CD4-positive, alpha-beta T cell treated with Interferon alpha-2 for 1 hour (primary cell): ENCODE data around the gene GADD45G.

Source experiments
- DNase-seq, 2 donors: peaks; one replicate each; pipeline ENCODE4 v3.0.0-alpha.2; 2020 to 2022

Gene GADD45G

GRCh38 chr9:89592963-89593726 is 11.7 kb upstream of the GADD45G start:
- DNase-seq, result no peak

DNA sequence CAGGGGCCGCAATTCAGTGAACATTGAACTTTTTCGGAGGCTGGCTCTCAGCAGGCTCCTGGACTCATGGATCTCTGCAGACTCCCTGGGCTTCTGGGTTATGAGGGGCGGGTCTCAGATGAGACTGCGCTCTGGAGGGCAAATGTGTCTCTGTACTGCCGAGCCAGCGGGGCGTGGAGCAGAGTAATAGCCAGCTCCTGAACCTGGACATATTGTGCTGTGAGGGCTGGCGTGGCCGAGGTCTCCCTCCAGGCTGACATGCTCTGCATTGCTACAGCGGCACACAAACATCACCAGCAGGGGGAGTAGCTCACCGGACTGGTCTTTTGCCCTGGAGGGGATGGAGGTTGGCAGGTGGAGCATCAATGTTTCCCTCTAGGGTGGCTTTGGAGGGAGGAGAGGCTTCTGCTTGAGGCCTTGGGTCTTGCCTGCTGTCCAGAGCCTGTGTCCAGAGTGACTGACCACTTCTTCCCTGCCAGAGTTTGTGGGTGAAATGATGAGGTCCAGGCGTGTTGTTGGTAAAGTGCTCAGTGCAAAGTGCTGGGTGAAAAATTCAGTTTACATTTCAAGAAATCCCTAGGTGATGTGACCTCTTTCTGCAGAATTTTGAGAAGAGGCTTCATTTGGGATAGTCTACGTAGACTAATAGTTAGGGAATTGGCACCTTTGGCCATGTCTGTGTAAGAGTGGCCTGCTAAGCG is 10.9 kb upstream of the GADD45G start:
- peak; percentile 42 to 64 for DNase-seq

- DNase-seq, result no peak
These were observed 9.8 kb upstream of the GADD45G start for GRCh38 chr9:89594811-89595550.

DNA sequence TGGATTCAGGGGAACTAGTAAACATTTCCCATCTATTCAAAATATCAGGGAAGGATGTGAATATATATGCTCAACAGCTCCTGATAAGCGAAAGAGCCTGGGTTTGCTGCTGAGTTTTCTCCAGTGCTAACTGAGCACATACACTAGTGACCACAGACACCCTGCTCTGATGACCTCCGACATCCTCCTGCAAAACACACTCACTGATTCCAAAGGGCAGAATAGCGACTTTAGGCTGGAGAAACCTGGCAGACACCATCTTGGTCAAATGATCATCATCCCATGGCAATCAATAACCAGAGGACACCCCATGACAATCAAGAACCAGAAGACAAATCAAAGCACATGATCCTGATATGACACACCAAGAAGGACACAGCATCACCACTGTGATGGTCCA is 9.2 kb upstream of the GADD45G start:
- no peak for DNase-seq

DNA sequence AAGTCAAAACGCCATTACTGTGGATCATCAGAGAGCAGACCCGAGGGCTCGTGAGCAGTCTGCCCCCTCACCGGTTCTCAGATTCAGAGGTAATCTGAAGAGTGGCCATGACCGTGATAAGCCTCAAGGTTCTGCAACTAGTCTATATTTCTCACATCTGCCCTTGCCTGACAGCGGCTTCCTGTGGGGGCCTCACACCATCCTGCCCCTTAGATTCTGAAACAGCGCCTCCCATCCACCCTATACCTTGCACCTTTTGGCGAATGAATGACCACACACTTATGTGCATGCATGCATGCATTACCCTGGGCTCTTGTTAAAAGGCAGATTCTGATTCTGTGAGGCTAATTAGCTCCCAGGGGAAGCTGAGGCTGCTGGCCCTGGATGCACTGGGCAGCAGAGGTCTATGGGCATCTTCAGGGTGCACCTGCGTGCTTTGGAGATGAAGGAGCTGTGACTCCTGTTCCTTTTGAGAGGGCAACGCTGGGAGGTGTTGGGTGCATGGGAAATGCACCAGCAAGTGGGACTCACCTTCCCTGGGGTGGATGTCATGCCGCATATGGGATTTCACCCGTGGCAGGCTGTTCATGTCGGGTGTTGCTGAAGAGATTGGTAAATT is 7.8 kb upstream of the GADD45G start:
- DNase-seq, result no peak

- peak; percentile 42 to 66 for DNase-seq
These were observed 7.0 kb upstream of the GADD45G start for GRCh38 chr9:89597711-89598362.

DNA sequence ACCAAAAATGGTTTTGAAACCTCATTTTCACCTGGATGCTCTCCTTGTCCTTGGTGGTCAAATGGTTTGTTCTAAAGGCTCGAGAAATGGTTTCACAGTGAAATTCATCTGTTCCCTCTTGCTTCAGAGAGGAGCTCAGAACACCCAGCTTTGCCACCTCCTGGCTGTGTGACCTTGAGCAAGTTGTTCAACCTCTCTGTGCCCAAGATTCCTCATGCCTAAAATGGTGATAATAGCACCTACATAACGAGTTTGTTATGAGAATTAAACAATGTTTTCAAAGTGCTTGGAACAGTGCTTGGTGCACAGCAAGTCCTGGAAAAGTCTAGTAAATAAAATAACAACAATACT is 6.5 kb upstream of the GADD45G start:
- no peak for DNase-seq

DNA sequence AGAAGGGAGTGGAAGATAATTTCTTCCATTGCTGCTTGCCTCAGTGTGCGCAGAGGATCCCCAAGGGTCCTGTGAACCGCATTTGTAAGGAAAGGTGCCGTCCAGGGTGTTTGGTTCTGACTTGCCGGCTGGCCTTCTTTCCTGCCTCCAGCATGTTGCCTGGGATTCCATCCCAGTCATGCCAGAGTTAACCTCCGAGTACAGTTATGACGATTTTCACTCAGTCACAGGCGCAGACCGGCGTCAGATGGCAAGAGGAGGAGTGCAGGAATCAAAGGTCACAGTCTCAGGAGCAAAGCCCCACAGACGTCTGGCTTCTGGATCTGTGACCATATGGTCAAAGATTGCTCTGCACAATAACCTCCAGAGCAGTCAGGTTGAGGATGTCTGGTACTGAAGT is 5.9 kb upstream of the GADD45G start:
- DNase-seq, result no peak

DNA sequence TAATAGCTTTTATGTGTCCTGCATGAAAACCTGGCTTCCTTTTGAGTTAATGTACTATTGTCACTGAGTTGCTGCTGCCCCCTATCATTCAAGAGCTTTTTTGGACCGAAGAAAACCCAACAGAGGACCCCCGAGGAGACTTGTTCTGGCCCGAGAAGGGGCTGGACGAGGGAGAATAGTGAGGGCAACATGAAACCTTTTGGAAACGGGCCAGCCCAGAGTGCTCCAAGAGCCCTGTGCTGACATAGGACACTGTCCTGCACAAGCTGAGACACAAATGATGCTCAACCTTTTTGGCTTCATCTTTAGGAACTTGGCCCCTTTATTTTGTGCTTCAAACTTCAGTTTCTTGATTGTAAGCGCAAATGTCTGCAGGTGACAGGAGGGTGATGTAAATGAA is 4.0 kb upstream of the GADD45G start:
- DNase-seq, result no peak

DNA sequence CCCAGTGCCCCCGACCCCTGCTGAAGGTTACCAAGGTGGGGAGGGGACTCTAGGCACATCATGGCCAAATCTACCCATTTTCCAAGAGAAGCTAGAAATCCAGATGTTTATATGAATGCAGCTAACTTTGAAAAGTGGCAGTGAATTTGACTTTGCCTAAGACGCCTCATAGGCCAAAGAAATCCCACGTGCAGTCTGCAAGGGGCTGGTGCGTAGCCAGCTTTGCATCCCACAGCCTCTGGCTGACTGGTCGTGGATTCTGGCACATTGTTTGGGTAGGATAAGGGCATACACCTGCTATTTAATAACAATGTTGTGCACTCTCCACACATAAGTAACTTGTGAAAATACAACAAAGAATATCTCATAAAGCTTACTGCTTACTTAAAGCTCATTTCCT is 3.5 kb upstream of the GADD45G start:
- no peak for DNase-seq

- DNase-seq, result no peak
These were observed 2.8 kb upstream of the GADD45G start for GRCh38 chr9:89601856-89602562.

- DNase-seq, result peak; percentile 83 to 86
These were observed 1.6 kb upstream of the GADD45G start for GRCh38 chr9:89602978-89603766.

DNA sequence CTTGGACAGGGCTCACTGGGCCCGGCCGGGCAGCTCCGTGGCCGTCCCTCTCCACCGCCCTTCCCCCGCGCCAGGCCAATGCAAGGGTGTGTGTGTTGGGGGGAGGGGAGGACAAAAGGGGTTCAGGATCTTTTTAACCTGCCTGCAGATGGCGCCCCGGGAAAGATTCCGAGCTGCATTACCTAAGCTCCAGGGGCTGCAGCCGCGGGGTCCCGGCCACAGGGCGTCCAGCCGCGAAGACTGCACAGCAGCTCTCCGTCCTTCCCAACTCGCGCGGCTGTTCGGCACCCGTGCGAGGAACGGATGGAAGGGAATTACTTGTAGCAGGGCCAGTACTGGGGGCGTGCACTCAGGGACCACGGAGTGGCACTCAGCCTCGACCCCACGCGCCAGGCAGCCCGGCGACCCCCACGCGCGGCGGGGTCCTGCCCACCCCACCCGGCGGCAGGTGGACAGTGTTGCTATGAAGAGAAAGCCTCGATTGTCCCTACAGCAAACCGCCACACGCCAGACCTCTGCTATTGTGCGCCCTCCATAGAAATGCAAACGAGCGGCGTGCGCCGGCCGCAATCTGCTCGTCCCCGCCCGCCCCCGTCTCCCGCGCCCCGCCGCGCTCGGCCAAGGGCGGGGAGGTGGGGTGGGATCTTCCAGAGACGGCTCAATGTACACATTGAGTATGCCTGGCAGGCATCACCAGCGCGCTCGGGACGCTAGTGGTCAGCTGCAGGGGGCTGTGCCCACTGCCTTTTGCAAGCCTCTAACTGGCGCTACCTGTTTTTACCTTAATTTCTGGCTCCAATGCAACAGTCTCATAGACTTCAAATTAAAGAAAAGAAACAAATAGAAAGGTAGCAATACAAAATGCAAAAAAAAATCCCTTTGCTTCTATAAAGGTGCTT is 796 bp upstream of the GADD45G start:
- peak; percentile 22 to 56 for DNase-seq

GRCh38 chr9:89605465-89606048 is 745 bp downstream of the GADD45G start:
- peak; percentile 19 to 50 for DNase-seq

DNA sequence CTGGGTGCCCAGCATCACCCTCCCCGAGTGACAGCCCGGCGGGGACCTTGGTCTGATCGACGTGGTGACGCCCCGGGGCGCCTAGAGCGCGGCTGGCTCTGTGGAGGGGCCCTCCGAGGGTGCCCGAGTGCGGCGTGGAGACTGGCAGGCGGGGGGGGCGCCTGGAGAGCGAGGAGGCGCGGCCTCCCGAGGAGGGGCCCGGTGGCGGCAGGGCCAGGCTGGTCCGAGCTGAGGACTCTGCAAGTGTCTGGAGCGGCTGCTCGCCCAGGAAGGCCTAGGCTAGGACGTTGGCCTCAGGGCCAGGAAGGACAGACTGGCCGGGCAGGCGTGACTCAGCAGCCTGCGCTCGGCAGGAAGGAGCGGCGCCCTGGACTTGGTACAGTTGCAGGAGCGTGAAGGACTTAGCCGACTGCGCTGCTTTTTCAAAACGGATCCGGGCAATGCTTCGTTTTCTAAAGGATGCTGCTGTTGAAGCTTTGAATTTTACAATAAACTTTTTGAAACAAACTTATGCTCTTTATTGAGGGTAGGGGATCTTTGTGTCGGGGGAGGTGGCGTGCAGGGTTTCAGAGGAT is 1.3 kb downstream of the GADD45G start:
- DNase-seq, result peak; percentile 32 to 36

- DNase-seq, result peak in 1 of 2 donors; percentile 10
These were observed 2.0 kb downstream of the GADD45G start for GRCh38 chr9:89606624-89607311.

GRCh38 chr9:89608641-89609335 is 4.0 kb downstream of the GADD45G start:
- DNase-seq, result no peak

DNA sequence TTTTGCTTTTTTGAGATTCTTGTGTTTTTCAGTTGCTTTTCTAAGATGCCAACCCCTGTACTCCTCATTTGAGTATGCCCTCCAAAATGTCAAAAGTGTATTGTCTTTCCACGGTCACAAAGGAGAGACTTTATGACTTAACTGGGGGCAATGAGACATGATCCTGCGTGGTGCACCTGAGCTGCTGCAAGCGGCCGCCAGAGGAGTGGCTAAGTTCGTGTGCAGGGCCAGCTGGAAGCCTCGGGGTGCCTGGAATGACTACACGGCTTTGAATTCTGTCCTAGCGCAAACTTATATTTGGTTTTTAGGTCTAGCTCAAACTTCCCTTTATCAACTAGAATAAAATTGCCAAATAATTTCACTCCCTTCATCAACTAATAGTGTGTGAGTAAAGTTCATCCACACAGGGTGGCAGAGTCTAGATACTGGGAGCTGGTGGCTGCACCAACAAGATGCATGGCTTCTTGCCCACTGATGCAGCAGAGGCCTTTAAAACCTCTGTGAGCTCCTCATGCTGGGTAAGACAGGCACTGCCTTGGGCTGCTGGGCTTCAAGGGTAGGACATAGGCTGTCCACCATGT is 4.7 kb downstream of the GADD45G start:
- DNase-seq, result no peak
